Islet precursor cell (in vitro differentiated cells): ENCODE results near the gene AQP7.
"Not testable (repeated sequence)": the region's sequence is repeated elsewhere in the genome, so short reads cannot be mapped to it uniquely, and the experiment has no call there.

Source experiments
- DNase-seq: peaks from one replicate; pipeline ENCODE4 v3.0.0-alpha.2; 2018

Gene AQP7

GRCh38 chr9:33431420-33431819 lies 29.1 kb upstream of the AQP7 start:
- DNase-seq, result no peak

GRCh38 chr9:33430942-33431341 lies 28.6 kb upstream of the AQP7 start:
- no peak for DNase-seq

- no peak for DNase-seq
Measured at GRCh38 chr9:33429256-33429985, 27.1 kb upstream of the AQP7 start.

- no peak for DNase-seq
Measured at GRCh38 chr9:33426843-33427293, 24.5 kb upstream of the AQP7 start.

- no peak for DNase-seq
Measured at GRCh38 chr9:33425128-33425533, 22.8 kb upstream of the AQP7 start.

- DNase-seq, result not testable (repeated sequence)
Measured at GRCh38 chr9:33424492-33424891, 22.1 kb upstream of the AQP7 start.

- not testable (repeated sequence) for DNase-seq
Measured at GRCh38 chr9:33424043-33424442, 21.7 kb upstream of the AQP7 start.

GRCh38 chr9:33419708-33420303 lies 17.4 kb upstream of the AQP7 start:
- DNase-seq, result no peak

GRCh38 chr9:33418090-33418489 lies 15.7 kb upstream of the AQP7 start:
- DNase-seq, result no peak

GRCh38 chr9:33416996-33417395 lies 14.6 kb upstream of the AQP7 start:
- DNase-seq, result no peak

- DNase-seq, result peak; percentile 78
Measured at GRCh38 chr9:33415501-33416038, 13.2 kb upstream of the AQP7 start.

- DNase-seq, result no peak
Measured at GRCh38 chr9:33414889-33415500, 12.6 kb upstream of the AQP7 start.

GRCh38 chr9:33414268-33414667 lies 11.9 kb upstream of the AQP7 start:
- DNase-seq, result no peak

GRCh38 chr9:33408087-33408486 lies 5.7 kb upstream of the AQP7 start:
- DNase-seq, result no peak

- DNase-seq, result no peak
Measured at GRCh38 chr9:33407061-33407460, 4.7 kb upstream of the AQP7 start.

GRCh38 chr9:33404788-33405362 lies 2.5 kb upstream of the AQP7 start:
- no peak for DNase-seq

GRCh38 chr9:33403941-33404787 lies 1.8 kb upstream of the AQP7 start:
- peak; percentile 66 for DNase-seq

- not testable (repeated sequence) for DNase-seq
Measured at GRCh38 chr9:33401809-33402208, 559 bp downstream of the AQP7 start.

- DNase-seq, result not testable (repeated sequence)
Measured at GRCh38 chr9:33399047-33399446, 3.3 kb downstream of the AQP7 start.

GRCh38 chr9:33397801-33398200 lies 4.6 kb downstream of the AQP7 start:
- not testable (repeated sequence) for DNase-seq

- DNase-seq, result not testable (repeated sequence)
Measured at GRCh38 chr9:33395159-33395879, 7.0 kb downstream of the AQP7 start.

GRCh38 chr9:33393986-33394385 lies 8.4 kb downstream of the AQP7 start:
- not testable (repeated sequence) for DNase-seq
